ENCODE measurements around the gene FBXW9.
A peak's percentile ranks its signal among the peaks of the same experiment; 100 is the strongest.
"Not testable (repeated sequence)": the region's sequence is repeated elsewhere in the genome, so short reads cannot be mapped to it uniquely, and the experiment has no call there.

The FBXW9 gene

GRCh38 chr19:12696366-12697335 is at the start of gene FBXW9:
Gene FBXW9, minus strand, starts transcription at chr19:12696631. Its CDS starts 50 bp downstream, at chr19:12696581.
- peak; percentile 84 for DNase-seq

DNA sequence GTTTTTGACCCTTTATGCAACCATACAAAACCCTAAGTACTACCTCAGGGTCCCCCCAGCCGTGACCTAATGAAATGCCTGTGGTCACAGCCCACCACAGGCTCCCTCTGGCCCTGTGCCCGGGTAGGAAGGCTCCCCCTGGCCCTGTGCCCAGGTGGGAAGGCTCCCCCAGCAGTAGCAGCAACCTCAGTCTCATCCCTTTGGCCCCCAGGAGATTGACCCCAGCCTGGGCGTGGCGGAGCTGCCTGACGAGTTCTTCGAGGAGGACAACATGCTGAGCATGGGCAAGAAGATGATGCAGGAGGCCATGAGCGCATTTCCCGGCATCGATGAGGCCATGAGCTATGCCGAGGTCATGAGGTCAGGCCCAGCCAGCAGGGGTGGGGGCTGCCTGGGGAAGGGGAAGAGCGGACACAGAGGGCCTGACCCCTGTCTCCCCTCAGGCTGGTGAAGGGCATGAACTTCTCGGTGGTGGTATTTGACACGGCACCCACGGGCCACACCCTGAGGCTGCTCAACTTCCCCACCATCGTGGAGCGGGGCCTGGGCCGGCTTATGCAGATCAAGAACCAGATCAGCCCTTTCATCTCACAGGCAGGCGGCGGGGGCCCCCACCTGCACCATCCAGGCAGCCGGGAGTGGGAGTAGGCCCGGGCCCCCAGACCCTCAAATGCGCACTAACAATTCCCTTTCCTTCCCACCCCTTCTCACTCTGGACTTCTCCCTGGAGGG is 48.9 kb upstream of the FBXW9 start:
- DNase-seq = no peak

- DNase-seq = no peak
Observed at GRCh38 chr19:12737835-12738351, 41.5 kb upstream of the FBXW9 start.

- peak; percentile 67 for DNase-seq
Observed at GRCh38 chr19:12736995-12737834, 40.8 kb upstream of the FBXW9 start, which contains the start of gene GET3. Gene GET3, plus strand, starts transcription at chr19:12737497. Its CDS starts 9 bp downstream, at chr19:12737506.

GRCh38 chr19:12733369-12734214 is 37.2 kb upstream of the FBXW9 start:
- peak; percentile 24 for DNase-seq

DNA sequence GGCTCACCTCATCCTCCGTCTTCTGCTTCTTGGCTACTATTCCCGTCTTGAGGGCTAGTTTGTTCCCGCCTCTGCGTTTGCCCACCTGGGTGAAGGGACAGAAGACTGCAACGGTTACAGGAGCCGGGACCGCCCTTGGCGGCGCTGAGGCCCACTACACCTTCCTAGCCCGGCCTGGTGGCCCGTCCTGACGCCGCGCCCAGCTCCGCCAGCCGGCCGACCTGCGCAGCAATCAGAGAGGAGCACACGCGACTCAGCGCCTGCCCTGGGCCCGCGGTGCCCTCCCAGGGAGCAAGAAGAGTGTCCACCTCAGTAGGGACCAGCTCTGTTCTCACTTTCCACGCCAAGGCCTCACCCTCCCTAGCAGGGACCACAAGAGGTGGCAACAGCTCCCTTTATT is 34.9 kb upstream of the FBXW9 start:
- DNase-seq = no peak

- no peak for DNase-seq
Observed at GRCh38 chr19:12730064-12730463, 33.6 kb upstream of the FBXW9 start.

DNA sequence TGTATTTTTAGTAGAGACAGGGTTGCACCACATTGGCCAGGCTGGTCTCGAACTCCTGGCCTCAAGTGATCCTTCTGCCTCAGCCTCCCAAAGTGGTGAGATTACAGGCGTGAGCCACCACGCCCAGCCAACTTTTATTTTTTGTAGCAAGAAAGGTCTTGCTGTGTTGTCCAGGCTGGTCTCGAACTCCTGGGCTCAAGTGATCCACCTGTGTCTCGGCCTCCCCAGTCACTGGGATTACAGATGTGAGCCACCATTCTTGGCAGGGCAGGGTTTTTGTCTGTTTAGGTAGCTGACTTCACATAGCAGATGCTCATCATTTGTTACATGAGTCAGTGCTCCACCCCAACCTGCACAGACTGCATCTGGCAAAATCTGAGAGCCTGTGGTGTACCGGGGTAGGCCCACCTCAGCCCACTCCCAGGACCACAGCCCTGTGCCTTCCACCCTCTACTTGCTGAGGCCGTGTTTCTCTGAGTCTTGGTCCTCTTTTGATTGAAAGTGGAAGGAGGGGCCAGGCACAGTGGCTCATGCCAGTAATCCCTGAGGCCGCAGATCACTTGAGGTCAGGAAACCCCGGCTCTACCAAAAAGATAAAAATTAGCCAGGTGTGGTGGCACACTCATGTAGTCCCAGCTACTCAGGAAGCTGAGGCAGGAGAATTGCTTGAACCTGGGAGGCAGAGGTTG is 31.5 kb upstream of the FBXW9 start:
- DNase-seq = no peak

DNA sequence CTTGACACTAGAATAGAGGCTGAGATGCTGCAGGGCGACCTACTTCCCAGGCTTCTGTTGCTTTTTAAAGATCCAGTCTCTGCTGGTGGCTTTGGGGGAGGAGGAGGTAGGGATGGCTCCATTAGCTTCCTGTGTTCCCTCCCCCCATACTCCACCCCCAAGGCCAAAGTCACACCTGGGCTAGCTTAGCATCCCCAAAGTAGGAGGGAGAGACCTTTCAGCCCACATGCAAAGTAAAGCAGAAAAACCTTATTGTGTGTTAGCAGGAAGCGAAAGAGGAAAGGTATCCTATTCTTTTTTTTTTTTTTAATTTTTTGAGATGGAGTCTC is 30.5 kb upstream of the FBXW9 start:
- DNase-seq = no peak

DNA sequence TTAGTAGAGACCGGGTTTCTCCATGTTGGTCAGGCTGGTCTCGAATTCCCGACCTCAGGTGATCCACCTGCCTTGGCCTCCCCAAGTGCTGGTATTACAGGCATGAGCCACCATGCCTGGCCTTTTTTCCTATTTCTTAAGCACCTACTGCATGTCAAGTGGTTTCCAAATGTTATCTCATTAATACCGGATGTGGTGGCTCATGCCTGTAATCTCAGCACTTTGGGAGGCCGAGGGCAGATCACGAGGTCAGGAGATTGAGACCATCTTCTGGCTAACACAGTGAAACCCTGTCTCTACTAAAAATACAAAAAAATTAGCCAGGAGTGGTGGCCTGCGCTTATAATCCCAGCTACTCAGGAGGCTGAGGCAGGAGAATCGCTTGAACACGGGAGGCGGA is 29.2 kb upstream of the FBXW9 start:
- DNase-seq = not testable (repeated sequence)

DNA sequence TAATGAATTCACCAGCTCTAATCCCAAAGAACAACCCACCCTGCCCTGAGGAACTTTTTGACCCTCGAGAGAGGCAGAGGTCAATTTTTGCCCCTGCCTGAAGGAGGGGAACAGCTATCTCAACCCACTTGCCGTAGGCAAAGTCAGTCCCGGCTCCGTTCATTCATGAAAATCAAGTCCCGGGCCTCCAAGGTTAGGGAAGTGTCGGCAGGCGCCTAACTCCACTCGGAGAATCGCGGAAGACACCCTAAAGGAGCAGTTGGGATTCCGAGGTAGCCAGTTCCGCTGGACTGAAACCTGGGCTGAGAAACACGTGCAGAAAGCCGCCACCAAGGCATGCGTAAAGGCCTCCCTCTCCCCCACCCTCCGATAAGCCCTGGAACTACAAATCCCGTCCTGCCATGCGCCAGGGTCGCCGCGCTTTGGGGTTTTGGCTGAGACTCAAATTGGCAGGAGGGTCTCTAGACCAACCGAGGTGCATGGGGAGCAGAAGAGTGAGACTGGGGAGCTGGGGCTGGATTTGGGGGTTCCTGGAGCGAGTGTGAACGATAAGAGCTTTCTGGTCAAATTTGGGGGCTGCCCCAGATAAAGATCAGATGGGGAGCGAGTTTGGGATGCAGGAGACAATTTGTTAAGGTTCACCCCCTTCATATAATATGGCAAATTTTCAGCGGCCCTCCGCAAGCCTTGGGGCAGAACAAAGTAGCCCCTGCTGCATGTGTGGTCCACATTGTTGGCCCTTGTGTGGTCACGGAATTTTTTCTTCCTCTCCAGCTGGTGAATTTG is 27.4 kb upstream of the FBXW9 start, which contains the start of gene TNPO2:
TNPO2 (minus strand) TSS at position 292 of the 786 bp plus-strand sequence. CDS start 2,955 bp downstream, outside the sequence.
- DNase-seq = peak; percentile 52

DNA sequence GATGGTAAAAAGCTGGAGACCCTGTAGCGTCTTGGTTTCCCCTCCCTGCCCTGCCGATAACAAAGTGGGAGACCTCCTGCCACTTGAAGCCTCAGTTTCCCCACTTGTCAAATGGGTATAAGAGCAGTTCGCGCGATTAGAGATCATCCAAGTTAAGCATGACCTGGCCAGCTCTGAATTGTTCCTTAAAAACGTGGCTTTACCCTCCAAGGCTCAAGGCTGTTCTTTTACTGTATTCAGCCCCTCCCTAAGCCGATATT is 26.9 kb upstream of the FBXW9 start:
- no peak for DNase-seq

GRCh38 chr19:12722566-12723380 is 26.3 kb upstream of the FBXW9 start:
- peak; percentile 94 for DNase-seq

DNA sequence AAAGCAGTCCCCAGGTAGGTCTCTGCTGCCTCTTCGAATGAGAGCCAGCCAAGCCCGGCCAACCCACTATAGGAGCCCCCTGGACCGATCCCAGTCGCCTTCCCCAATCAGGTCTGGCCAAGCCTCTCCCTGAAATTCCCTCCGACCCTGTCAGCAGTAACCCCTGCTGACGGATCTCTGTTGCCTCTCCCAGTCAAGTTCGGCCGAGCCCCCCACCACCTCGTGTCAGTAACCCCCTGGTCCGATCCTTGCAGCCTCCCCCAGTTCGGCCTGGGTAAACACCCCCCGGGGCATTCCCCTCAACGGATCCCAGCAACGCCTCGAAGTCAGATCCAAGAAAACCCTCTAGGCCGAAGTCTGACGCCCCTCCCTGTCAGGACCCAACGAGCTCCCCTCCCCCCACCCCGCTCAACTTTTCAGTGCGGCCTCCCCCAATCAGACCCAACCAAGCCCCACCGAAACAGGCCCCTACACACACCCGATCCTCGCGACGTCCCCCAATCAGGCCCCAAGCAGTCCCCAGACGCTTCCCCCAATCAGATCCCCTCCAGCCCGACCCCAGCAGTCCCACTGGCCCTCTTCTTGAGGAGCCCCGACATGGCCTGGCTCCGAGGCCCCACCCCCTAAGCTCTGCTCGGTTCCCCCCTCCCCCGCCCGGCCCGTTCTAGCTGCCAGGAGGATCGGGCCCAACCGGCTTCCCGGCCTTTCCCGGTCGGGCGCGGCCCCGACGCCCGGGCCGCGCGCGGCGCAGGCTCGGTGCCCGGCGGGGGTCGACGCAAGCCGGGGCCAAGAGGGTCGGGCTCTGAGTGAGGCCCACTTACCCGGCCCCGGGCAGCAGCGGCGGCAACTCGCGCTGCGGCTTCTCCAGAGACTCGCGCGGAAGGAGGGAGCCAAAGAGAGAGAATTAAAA is 25.5 kb upstream of the FBXW9 start:
- peak; percentile 45 for DNase-seq

DNA sequence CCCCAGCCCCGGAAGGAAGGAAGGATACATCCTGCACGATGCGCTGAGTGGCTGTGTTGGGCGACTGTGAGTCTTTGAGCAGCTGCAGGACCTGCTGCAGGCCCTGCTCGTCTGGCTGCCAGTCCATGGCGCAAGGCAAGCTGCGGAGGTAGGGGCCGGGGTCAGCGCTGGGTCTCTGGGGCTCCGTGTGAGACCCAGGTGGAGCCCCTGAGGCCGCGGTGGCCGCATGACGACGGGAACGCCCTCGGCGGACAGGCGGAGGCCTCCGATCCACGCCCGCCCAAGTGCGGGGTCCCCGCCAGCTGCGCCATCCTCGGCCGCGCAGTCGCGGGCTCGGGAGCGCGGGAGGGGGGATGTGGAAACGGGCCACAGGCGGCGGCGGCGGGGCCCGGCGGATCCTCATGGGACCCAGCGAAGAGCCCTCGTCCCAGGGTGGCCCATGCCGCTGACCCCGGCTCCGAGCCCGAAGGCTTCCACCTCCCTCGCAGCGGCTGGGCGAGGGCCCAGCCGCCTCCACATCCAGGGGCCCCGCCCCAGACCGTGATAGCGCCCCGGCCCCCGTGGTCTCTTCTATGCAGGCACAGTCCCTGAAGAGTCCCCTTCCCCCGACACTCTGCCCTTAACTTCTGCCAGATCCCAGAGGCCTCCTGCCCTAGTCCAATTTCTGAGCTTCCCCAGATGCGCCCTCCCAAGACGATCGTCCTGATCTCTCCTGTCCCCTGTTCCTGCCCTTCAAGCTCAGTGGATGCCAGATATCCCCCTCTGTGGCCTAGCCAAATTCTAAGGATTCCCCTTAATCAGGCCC is 24.6 kb upstream of the FBXW9 start:
- DNase-seq = no peak

GRCh38 chr19:12720296-12720695 is 23.9 kb upstream of the FBXW9 start:
- DNase-seq = no peak

DNA sequence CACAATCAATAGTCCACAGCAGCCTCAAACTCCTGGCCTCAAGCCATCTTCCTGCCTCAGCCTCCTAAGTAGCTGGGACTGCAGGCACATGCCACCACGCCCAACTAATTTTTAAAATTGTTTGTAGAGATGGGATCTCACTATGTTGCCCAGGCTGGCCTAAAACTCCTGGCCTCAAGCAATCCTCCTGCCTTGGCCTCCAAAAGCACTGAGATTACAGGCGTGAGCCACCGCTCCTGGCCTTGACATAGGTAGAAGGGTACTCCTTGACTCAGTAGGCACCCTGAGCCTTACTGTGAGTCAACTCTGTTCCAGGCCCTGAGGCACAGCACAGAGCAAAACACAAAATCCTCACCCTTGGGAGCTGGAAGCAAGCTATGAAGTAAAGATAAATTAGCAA is 19.5 kb upstream of the FBXW9 start:
- DNase-seq = no peak

DNA sequence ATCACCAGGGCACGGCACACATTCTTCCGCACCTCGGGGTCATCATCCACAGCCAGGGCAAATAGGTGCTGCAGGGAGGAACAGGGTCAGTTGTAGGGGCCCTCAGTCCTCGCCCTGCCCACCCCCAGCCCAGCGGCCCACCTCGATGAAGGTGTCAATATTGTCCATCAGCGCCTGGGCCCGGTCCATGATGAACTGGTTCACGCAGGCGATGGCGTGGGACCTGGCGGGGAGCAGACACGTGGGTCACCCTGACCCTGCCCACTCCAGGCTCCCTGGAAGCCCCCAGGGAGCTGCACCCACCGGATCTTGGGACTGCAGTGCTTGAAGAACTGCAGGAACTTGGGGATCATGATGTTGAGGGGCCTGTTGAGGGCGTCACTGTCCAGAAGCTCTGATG is 18.7 kb upstream of the FBXW9 start:
- no peak for DNase-seq
